Sigmoid colon (tissue), 4 donors: ENCODE measurements around the gene SRRM3.

Source experiments
- CTCF ChIP-seq, 4 experiments: fragments of 450-650 bp in 3 of 4; fragments of 200-600 bp in 1 of 4; IDR thresholded peaks; one replicate each; pipeline ENCODE4 v1.5.1; 2016 to 2019; ENCODE audit warnings: antibody characterized with exemption in 4 of 4, mild to moderate bottlenecking in 3 of 4, moderate library complexity in 2 of 4
- POLR2AphosphoS5 ChIP-seq, 4 donors: sonication (generic); formaldehyde crosslinking; IDR thresholded peaks; one replicate each; pipeline ENCODE4 v1.6.1; 2017; ENCODE audit warnings: antibody characterized with exemption in 4 of 4

- TF ChIP-seq CTCF (IDR thresholded peaks at IDR 0.05) (no peak), POLR2AphosphoS5 (IDR thresholded peaks at IDR 0.05) (peak in 1 of 4 donors; percentile 64)
Observed at GRCh38 chr7:76300166-76300731, 98.6 kb downstream of the SRRM3 start.
